ENCODE results near the gene PRKCB. TPM values are rescaled to one million over a fixed set of nuclear protein-coding genes. Genes with fewer than 3 reads are reported as not detected.

The PRKCB gene
- polyA plus RNA-seq, 1 donor from 2014 or later, result 27.6 TPM

GRCh38 chr16:23902034-23902747 lies 66.4 kb downstream of the PRKCB start:
- Histone ChIP-seq H3K4me2 (ENCODE audit: low read length) (no peak overlapping the region), H3K36me3 (ENCODE audit: insufficient read depth, low read length) (no peaks in the 10 kb centered on the region), H3K9me2 (ENCODE audit: insufficient read depth, low read length) (no peaks in the 10 kb centered on the region), H3K27ac (ENCODE audit: low read length) (no peak overlapping the region), H2AFZ (ENCODE audit: low read depth, low read length) (no peak overlapping the region), H3K79me2 (replicated peaks; ENCODE audit: insufficient read depth, low read length) (no peaks in the 10 kb centered on the region), H3F3A (ENCODE audit: insufficient read depth, low read length, poor library complexity, severe bottlenecking) (no peaks in the 10 kb centered on the region), H3K4me3 (ENCODE audit: low read length) (peak overlapping the region; percentile 47), H3K9me3 (ENCODE audit: low read length) (no peaks in the 10 kb centered on the region), H3K9ac (ENCODE audit: low read length) (no peak overlapping the region), H4K20me1 (ENCODE audit: insufficient read depth) (no peaks in the 10 kb centered on the region), H3K27me3 (ENCODE audit: insufficient read depth, low read depth, low read length) (no peaks in the 10 kb centered on the region)
- TF ChIP-seq TAF1 (IDR thresholded peaks at IDR 0.05; ENCODE audit: low read depth) (no peak), EZH2 (IDR thresholded peaks at IDR 0.05; ENCODE audit: borderline replicate concordance, insufficient read depth, low read length, poor library complexity, severe bottlenecking) (no peak), REST (IDR thresholded peaks at IDR 0.05; ENCODE audit: borderline replicate concordance) (no peak), POLR2AphosphoS5 (IDR thresholded peaks at IDR 0.05) (no peak)

GRCh38 chr16:23902748-23903414 lies 67.1 kb downstream of the PRKCB start:
- Histone ChIP-seq H3K27ac (ENCODE audit: low read length) (no peak overlapping the region), H3K79me2 (replicated peaks; ENCODE audit: insufficient read depth, low read length) (no peaks in the 10 kb centered on the region), H3K27me3 (ENCODE audit: insufficient read depth, low read depth, low read length) (no peaks in the 10 kb centered on the region), H3K9me2 (ENCODE audit: insufficient read depth, low read length) (no peaks in the 10 kb centered on the region), H3K9ac (ENCODE audit: low read length) (no peak overlapping the region), H3F3A (ENCODE audit: insufficient read depth, low read length, poor library complexity, severe bottlenecking) (no peaks in the 10 kb centered on the region), H2AFZ (ENCODE audit: low read depth, low read length) (no peak overlapping the region), H4K20me1 (ENCODE audit: insufficient read depth) (no peaks in the 10 kb centered on the region), H3K4me3 (ENCODE audit: low read length) (no peak overlapping the region), H3K36me3 (ENCODE audit: insufficient read depth, low read length) (no peaks in the 10 kb centered on the region), H3K4me2 (ENCODE audit: low read length) (no peak overlapping the region), H3K9me3 (ENCODE audit: low read length) (no peaks in the 10 kb centered on the region)
- TF ChIP-seq EZH2 (IDR thresholded peaks at IDR 0.05; ENCODE audit: borderline replicate concordance, insufficient read depth, low read length, poor library complexity, severe bottlenecking) (no peak), REST (IDR thresholded peaks at IDR 0.05; ENCODE audit: borderline replicate concordance) (no peak), SMC3 (conservative IDR thresholded peaks at IDR 0.05; ENCODE audit: poor library complexity) (no peak), TAF1 (IDR thresholded peaks at IDR 0.05; ENCODE audit: low read depth) (no peak), MXI1 (conservative IDR thresholded peaks at IDR 0.05; ENCODE audit: poor library complexity, severe bottlenecking) (no peak)

Measured in neural cell (in vitro differentiated cells).